Stimulated activated memory B cell treated with anti-CD40 and anti-IgM and Interleukin-4, amounts not matched to agents 10 μg/mL and 1 μg/mL and 100 μg/mL, for 72 hours (primary cell): ENCODE data around the gene RHEX.
"Not testable (repeated sequence)": the region's sequence is repeated elsewhere in the genome, so short reads cannot be mapped to it uniquely, and the experiment has no call there.

ENCODE experiments used
- ATAC-seq: fragments of 150-1000 bp; cut with Tn5 transposase; 2 replicates; pipeline ENCODE4 v1.10.0; 2021
- H3K27ac Mint-ChIP-seq: one replicate; pipeline ENCODE4 v1.8.0; 2022; ENCODE audit warnings: mild to moderate bottlenecking, mixed read lengths
- H3K27me3 Mint-ChIP-seq: one replicate; pipeline ENCODE4 v1.8.0; 2022; ENCODE audit warnings: mixed read lengths
- H3K36me3 Mint-ChIP-seq: one replicate; pipeline ENCODE4 v1.8.0; 2022; ENCODE audit warnings: mixed read lengths
- H3K4me1 Mint-ChIP-seq: one replicate; pipeline ENCODE4 v1.8.0; 2022; ENCODE audit warnings: mixed read lengths
- H3K4me3 Mint-ChIP-seq: one replicate; pipeline ENCODE4 v1.8.0; 2022; ENCODE audit warnings: mild to moderate bottlenecking, moderate library complexity, mixed read lengths
- H3K9me3 Mint-ChIP-seq: one replicate; pipeline ENCODE4 v1.8.0; 2022; ENCODE audit warnings: mixed read lengths

Gene RHEX

DNA sequence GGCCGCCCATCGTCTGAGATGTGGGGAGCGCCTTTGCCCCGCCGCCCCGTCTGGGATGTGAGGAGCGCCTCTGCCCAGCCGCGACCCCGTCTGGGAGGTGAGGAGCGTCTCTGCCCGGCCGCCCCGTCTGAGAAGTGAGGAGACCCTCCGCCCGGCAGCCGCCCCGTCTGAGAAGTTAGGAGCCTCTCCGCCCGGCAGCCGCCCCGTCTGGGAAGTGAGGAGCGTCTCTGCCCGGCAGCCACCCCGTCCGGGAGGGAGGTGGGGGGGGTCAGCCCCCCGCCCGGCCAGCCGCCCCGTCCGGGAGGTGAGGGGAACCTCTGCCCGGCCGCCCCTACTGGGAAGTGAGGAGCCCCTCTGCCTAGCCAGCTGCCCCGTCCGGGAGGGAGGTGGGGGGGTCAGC lies 11.0 kb downstream of the RHEX start:
- H3K36me3 Mint-ChIP-seq = peaks cover 59% of the 10 kb centered on the region

DNA sequence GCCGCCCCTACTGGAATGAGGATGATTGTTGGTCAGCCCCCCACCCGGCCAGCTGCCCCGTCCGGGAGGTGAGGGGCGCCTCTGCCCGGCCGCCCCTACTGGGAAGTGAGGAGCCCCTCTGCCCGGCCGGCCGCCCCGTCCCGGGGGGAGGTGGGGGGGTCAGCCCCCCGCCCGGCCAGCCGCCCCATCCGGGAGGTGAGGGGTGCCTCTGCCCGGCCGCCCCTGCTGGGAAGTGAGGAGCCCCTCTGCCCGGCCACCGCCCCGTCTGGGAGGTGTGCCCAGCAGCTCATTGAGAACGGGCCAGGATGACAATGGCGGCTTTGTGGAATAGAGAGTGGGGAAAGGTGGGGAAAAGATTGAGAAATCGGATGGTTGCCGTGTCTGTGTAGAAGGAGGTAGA lies 11.5 kb downstream of the RHEX start:
- H3K27me3 Mint-ChIP-seq, ATAC-seq, H3K9me3 Mint-ChIP-seq, H3K27ac Mint-ChIP-seq, H3K4me3 Mint-ChIP-seq: not testable (repeated sequence)
- peaks cover 54% of the 10 kb centered on the region for H3K36me3 Mint-ChIP-seq
- peaks cover 63% of the 10 kb centered on the region for H3K4me1 Mint-ChIP-seq

More for the DNA sequence above, 11.0 kb downstream of the RHEX start:
- not testable (repeated sequence) for H3K9me3 Mint-ChIP-seq, H3K27me3 Mint-ChIP-seq, H3K27ac Mint-ChIP-seq, ATAC-seq, H3K4me3 Mint-ChIP-seq
- H3K4me1 Mint-ChIP-seq = peaks cover 68% of the 10 kb centered on the region

GRCh38 chr1:206065547-206066145 lies 12.7 kb downstream of the RHEX start:
- no peak for ATAC-seq
- Mint-ChIP-seq H3K4me1 (peaks cover 51% of the 10 kb centered on the region), H3K27ac (peak overlapping the region; percentile 93), H3K9me3 (peaks cover 2% of the 10 kb centered on the region), H3K4me3 (no peak overlapping the region), H3K27me3 (no peaks in the 10 kb centered on the region), H3K36me3 (peaks cover 43% of the 10 kb centered on the region)

DNA sequence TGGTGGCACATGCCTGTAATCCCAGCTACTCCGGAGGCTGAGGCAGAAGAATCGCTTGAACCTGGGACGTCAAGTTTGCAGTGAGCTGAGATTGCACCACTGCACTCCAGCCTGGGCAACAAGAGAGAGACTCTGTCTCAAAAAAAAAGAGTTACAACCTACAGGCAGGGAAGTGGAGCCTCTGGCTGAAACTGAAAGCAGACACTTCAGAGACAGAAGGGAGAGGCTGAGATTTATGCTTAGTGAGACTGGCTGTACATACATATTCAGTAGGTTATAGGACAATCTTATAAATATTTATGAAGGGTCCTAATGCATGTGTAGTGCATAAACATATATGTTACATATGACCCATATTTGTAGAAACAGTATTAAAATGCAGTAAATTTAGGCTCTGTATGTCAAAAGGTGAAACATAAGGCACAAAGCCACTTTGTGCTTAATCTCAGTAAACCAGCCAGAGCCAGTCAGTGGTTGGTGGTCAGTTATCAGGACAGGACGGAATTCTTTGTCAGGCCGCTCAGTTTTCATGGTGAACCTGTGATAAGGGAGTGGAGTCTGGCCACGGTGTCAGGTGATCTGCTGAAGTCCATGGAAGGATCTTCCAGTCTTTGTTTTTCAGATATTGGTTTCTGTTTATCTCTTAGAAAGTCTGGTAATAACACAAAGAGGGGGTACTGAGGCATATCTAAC lies 13.7 kb downstream of the RHEX start:
- Mint-ChIP-seq H3K27ac (peak overlapping the region; percentile 93), H3K4me1 (peaks cover 49% of the 10 kb centered on the region), H3K9me3 (peaks cover 2% of the 10 kb centered on the region), H3K36me3 (peaks cover 33% of the 10 kb centered on the region), H3K27me3 (no peaks in the 10 kb centered on the region), H3K4me3 (peak overlapping the region; percentile 50)
- ATAC-seq = peak; percentile 84

- ATAC-seq = peak; percentile 79
- peaks cover 23% of the 10 kb centered on the region for H3K36me3 Mint-ChIP-seq
- peaks cover 44% of the 10 kb centered on the region for H3K4me1 Mint-ChIP-seq
- H3K27ac Mint-ChIP-seq = peak overlapping the region; percentile 93
- no peaks in the 10 kb centered on the region for H3K27me3 Mint-ChIP-seq
- peaks cover 2% of the 10 kb centered on the region for H3K9me3 Mint-ChIP-seq
- H3K4me3 Mint-ChIP-seq = peak overlapping the region; percentile 60
Observed at GRCh38 chr1:206067486-206068227, 14.7 kb downstream of the RHEX start.

DNA sequence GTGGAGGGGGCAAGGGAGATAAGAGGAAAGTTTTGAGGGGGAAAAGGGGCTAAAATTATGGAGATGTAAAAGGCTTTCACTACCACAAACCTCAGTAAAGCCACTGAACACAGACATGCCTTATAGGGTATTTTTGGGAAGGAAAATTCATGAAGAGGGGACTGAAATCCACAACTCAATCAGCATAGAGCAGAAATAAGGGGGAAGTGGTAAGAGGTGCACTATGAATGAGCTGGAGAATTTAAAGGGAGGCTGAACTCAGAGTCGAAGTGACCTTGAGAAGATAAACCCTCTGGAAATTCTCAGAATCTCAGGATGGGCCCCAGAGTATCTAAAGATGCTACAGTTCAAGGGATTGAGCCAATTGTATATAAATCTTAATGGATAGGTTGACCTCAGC lies 15.3 kb downstream of the RHEX start:
- peak; percentile 80 for ATAC-seq
- Mint-ChIP-seq H3K4me3 (peak overlapping the region; percentile 60), H3K27me3 (no peaks in the 10 kb centered on the region), H3K27ac (peak overlapping the region; percentile 93), H3K9me3 (no peaks in the 10 kb centered on the region), H3K36me3 (peaks cover 16% of the 10 kb centered on the region), H3K4me1 (peaks cover 40% of the 10 kb centered on the region)

DNA sequence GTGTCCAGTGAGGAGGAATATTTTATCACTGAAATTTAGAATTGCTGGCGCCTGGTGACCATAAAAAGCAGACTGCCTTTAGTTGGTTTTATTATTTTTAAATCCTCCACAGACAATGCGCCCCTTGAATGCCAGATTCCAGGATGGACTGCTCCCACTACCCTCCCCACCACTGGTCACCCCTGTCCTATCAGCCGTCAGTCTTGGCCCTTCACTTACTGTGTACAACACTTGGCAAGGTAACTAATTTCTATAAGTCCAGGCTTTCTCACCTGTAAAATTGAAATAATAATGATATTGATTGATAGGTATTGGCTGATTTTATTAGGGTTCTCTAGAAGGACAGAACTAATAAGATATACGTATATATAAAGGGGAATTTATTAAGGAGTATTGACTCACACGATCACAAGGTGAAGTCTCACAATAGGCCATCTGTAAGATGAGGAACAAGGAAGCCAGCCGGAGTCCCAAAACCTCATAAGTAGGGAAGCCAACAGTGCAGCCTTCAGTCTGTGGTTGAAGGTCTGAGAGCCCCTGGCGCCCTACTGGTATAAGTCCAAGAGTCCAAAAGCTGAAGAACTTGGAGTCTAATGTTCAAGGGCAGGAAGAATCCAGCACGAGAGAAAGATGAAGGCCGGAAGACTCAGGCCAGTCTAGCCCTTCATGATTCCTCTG lies 17.8 kb downstream of the RHEX start:
- Mint-ChIP-seq H3K4me1 (peaks cover 36% of the 10 kb centered on the region), H3K27me3 (no peaks in the 10 kb centered on the region), H3K4me3 (no peak overlapping the region), H3K27ac (no peak overlapping the region), H3K36me3 (peaks cover 30% of the 10 kb centered on the region), H3K9me3 (no peaks in the 10 kb centered on the region)
- no peak for ATAC-seq

GRCh38 chr1:206074839-206075238 lies 21.9 kb downstream of the RHEX start:
- no peak for ATAC-seq
- Mint-ChIP-seq H3K9me3 (no peaks in the 10 kb centered on the region), H3K36me3 (peaks cover 29% of the 10 kb centered on the region), H3K27me3 (no peaks in the 10 kb centered on the region), H3K4me1 (peaks cover 19% of the 10 kb centered on the region), H3K4me3 (no peak overlapping the region), H3K27ac (peak overlapping the region; percentile 50)

DNA sequence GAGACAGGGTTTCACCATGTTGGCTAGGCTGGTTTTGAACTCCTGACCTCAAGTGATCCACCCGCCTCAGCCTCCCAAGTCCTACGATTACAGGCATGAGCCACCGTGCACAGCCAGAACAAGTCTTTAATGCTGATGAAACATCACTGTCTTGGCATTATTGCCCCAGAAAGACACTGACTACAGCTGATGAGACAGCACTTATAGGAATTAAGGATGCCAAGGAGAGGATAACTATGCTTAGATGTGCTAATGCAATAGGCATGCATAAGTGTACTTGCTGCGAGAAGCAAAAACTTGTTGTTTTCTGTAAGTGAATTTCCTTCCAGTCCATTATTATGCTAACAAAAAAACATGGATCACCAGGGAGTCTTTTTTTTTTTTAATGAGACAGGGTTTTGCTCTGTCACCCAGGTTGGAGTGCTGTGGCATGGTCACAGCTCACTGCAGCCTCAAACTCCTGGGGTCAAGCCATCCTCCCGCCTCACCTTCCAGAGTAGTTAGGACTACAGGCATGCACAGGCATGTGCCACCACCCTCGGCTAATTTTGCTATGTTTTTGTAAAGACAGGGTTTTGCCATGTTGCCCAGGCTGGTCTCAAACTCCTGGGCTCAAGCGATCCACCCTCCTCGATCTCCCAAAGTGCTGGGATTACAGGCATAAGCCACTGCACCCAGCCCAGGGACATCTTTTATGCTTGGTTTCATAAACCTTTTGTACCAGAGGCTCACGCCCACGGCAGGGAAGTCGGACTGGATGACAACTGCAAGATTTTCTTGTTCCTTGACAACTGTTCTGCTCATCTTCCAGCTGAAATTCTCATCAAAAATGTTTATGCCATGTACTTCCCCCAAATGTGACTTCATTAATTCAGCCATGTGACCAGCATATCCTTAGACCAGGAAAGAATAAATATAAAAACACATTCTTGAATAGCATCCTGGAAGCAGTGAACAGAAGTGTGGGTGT lies 23.1 kb downstream of the RHEX start:
- Mint-ChIP-seq H3K36me3 (peaks cover 29% of the 10 kb centered on the region), H3K27ac (no peak overlapping the region), H3K27me3 (no peaks in the 10 kb centered on the region), H3K9me3 (no peaks in the 10 kb centered on the region), H3K4me1 (peaks cover 29% of the 10 kb centered on the region), H3K4me3 (no peak overlapping the region)
- ATAC-seq = no peak

GRCh38 chr1:206079135-206079534 lies 26.2 kb downstream of the RHEX start:
- Mint-ChIP-seq H3K27ac (no peak overlapping the region), H3K4me3 (no peak overlapping the region), H3K4me1 (peaks cover 41% of the 10 kb centered on the region), H3K27me3 (no peaks in the 10 kb centered on the region), H3K9me3 (no peaks in the 10 kb centered on the region), H3K36me3 (peaks cover 22% of the 10 kb centered on the region)
- ATAC-seq = no peak

- H3K4me3 Mint-ChIP-seq = no peak overlapping the region
- peaks cover 35% of the 10 kb centered on the region for H3K4me1 Mint-ChIP-seq
- ATAC-seq = no peak
- H3K27ac Mint-ChIP-seq = no peak overlapping the region
- peaks cover 14% of the 10 kb centered on the region for H3K36me3 Mint-ChIP-seq
- no peaks in the 10 kb centered on the region for H3K27me3 Mint-ChIP-seq
- H3K9me3 Mint-ChIP-seq = no peaks in the 10 kb centered on the region
Observed at GRCh38 chr1:206080026-206080820, 27.2 kb downstream of the RHEX start.

DNA sequence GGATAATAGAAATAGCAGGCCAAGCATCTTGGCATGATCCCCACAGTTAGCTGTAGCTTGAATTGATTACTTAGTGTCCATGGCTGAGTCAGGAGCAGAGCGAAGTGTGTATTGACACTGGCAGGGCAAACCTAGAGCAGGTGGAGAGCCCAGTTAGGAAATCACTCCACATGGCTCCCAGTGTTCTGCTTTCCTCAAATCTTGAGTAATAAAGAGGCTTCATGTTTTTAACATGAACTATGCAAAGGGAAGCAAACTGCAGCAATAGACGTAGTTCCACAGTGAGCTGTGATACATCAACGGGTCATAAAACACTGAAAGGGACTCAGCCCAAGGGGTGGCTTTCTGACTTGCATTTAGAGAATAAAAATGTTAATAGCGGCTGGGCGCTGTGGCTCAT lies 28.9 kb downstream of the RHEX start:
- ATAC-seq = no peak

GRCh38 chr1:206082831-206083695 lies 30.1 kb downstream of the RHEX start:
- H3K4me1 Mint-ChIP-seq = peaks cover 26% of the 10 kb centered on the region
- ATAC-seq = peak; percentile 79
- H3K36me3 Mint-ChIP-seq = peaks cover 4% of the 10 kb centered on the region
- peak overlapping the region; percentile 81 for H3K27ac Mint-ChIP-seq
- H3K4me3 Mint-ChIP-seq = peak overlapping the region; percentile 1
- no peaks in the 10 kb centered on the region for H3K27me3 Mint-ChIP-seq
- no peaks in the 10 kb centered on the region for H3K9me3 Mint-ChIP-seq

More for the DNA sequence above, 28.9 kb downstream of the RHEX start:
- Mint-ChIP-seq H3K4me1 (peaks cover 33% of the 10 kb centered on the region), H3K27me3 (no peaks in the 10 kb centered on the region), H3K27ac (no peak overlapping the region), H3K36me3 (peaks cover 7% of the 10 kb centered on the region), H3K4me3 (no peak overlapping the region), H3K9me3 (no peaks in the 10 kb centered on the region)
